IgD-negative memory B cell (primary cell): ENCODE results near the gene KCNMB3. TPM values are rescaled to one million over a fixed set of nuclear protein-coding genes. Genes with fewer than 3 reads are reported as not detected.
A peak's percentile ranks its signal among the peaks of the same experiment; 100 is the strongest.

ENCODE experiments used
- H3K27ac Mint-ChIP-seq, 3 donors: one replicate each; pipeline ENCODE4 v1.8.0; 2020 to 2022; ENCODE audit warnings: mild to moderate bottlenecking in 3 of 3, mixed read lengths in 3 of 3, moderate library complexity in 1 of 3
- H3K27me3 Mint-ChIP-seq: one replicate; pipeline ENCODE4 v1.8.0; 2021; ENCODE audit warnings: mixed read lengths
- H3K36me3 Mint-ChIP-seq: one replicate; pipeline ENCODE4 v1.8.0; 2020; ENCODE audit warnings: mild to moderate bottlenecking, mixed read lengths
- H3K4me1 Mint-ChIP-seq, 3 donors: one replicate each; pipeline ENCODE4 v1.8.0; 2020 to 2022; ENCODE audit warnings: mixed read lengths in 3 of 3, mild to moderate bottlenecking in 1 of 3
- H3K4me3 Mint-ChIP-seq, 4 donors: one replicate each; pipeline ENCODE4 v1.8.0; 2020 to 2022; ENCODE audit warnings: mild to moderate bottlenecking in 4 of 4, mixed read lengths in 4 of 4, moderate library complexity in 3 of 4
- H3K9me3 Mint-ChIP-seq, 3 donors: one replicate each; pipeline ENCODE4 v1.8.0; 2020 to 2021; ENCODE audit warnings: mixed read lengths in 3 of 3, mild to moderate bottlenecking in 1 of 3
- polyA plus RNA-seq: library from polyadenylated mRNA; unstranded; fragments of 300-500 nt; fragmentation: Illumina TruSeq; gene quantifications from one replicate; pipeline ENCODE4 v1.2.3, GENCODE V29; 2021

Gene KCNMB3, protein sequence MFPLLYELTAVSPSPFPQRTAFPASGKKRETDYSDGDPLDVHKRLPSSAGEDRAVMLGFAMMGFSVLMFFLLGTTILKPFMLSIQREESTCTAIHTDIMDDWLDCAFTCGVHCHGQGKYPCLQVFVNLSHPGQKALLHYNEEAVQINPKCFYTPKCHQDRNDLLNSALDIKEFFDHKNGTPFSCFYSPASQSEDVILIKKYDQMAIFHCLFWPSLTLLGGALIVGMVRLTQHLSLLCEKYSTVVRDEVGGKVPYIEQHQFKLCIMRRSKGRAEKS
- 3.4 TPM for polyA plus RNA-seq

DNA sequence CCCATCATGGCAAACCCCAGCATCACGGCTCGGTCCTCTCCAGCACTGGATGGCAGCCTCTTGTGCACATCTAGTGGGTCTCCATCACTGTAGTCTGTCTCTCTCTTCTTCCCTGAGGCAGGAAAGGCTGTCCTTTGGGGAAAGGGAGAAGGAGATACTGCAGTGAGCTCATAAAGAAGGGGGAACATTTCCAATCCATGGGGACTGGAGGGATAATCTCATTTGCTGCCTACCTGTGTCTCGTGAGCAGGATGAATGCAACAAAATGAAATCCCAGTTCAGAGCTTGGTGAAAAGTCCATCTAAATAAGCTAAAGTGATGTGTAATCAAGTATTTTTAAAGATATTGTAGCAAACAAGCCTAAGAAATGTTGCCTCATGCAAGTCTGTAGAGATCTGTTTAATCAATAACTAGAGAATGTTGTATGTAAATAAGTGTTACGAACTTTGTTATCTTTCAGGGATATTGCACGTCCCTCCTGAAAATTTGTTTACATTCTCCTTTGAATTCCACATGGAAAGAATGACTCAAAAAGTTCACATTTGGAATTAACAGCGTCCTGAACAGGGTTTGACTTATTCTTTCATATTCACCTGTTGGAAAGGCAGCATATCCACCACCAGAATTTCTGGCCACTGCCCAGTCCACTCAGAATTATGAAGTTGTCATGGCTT lies at the start of gene KCNMB3:
Gene KCNMB3, minus strand, starts transcription at position 312 of the 674 bp plus-strand sequence. Its CDS starts 124 bp downstream, at position 188.
- no peak within 1 kb of the TSS for H3K27ac Mint-ChIP-seq
- H3K27me3 Mint-ChIP-seq = no peaks in the 10 kb centered on the region
- H3K36me3 Mint-ChIP-seq = peaks cover 2% of the 10 kb centered on the region
- no peaks in the 10 kb centered on the region for H3K9me3 Mint-ChIP-seq
- no peak within 1 kb of the TSS for H3K4me3 Mint-ChIP-seq
- peaks cover 2 to 6% (median 3%) of the 10 kb centered on the region in 3 donors for H3K4me1 Mint-ChIP-seq

- Mint-ChIP-seq H3K27ac (no peak overlapping the region), H3K36me3 (peaks cover 5% of the 10 kb centered on the region), H3K27me3 (no peaks in the 10 kb centered on the region), H3K4me3 (no peak overlapping the region), H3K4me1 (peaks cover 0 to 3% (median 0%) of the 10 kb centered on the region in 3 donors), H3K9me3 (peaks cover 0 to 5% (median 0%) of the 10 kb centered on the region in 3 donors)
Observed at GRCh38 chr3:179299999-179300613, 49.2 kb upstream of the KCNMB3 start.

DNA sequence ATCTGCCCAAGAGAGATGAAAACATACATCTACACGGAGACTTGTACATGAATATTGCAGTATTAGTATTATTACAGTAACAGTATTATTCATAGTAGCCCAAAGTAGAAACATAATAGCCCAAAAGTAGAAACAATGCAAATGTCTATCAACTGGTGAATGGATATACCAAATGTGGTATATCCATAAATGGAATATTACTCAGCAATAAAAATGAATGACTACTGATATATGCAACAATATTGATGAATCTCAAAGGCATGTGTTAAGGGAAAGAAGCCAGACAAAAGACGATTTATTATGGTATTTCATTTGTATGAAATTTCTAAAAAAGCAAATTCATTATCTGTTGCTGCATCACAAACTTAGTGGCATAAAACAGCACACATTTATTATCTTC lies 48.4 kb upstream of the KCNMB3 start:
- Mint-ChIP-seq H3K27ac (no peak overlapping the region), H3K27me3 (no peaks in the 10 kb centered on the region), H3K4me3 (no peak overlapping the region), H3K9me3 (peaks cover 0 to 5% (median 0%) of the 10 kb centered on the region in 3 donors), H3K4me1 (peaks cover 0 to 3% (median 0%) of the 10 kb centered on the region in 3 donors), H3K36me3 (peaks cover 5% of the 10 kb centered on the region)

GRCh38 chr3:179297971-179298725 lies 47.2 kb upstream of the KCNMB3 start:
- Mint-ChIP-seq H3K36me3 (peaks cover 2% of the 10 kb centered on the region), H3K9me3 (peaks cover 0 to 5% (median 0%) of the 10 kb centered on the region in 3 donors), H3K27ac (no peak overlapping the region), H3K4me3 (no peak overlapping the region), H3K27me3 (no peaks in the 10 kb centered on the region), H3K4me1 (peaks cover 0 to 2% (median 0%) of the 10 kb centered on the region in 3 donors)

GRCh38 chr3:179292450-179292849 lies 41.5 kb upstream of the KCNMB3 start:
- no peak overlapping the region for H3K4me3 Mint-ChIP-seq
- H3K9me3 Mint-ChIP-seq = peaks cover 0 to 2% (median 0%) of the 10 kb centered on the region in 3 donors
- peaks cover 2% of the 10 kb centered on the region for H3K36me3 Mint-ChIP-seq
- no peaks in the 10 kb centered on the region for H3K27me3 Mint-ChIP-seq
- H3K4me1 Mint-ChIP-seq = peaks cover 0 to 2% (median 0%) of the 10 kb centered on the region in 3 donors
- no peak overlapping the region for H3K27ac Mint-ChIP-seq

- Mint-ChIP-seq H3K36me3 (no peaks in the 10 kb centered on the region), H3K27me3 (peaks cover 2% of the 10 kb centered on the region), H3K4me3 (no peak overlapping the region), H3K9me3 (peaks cover 0 to 2% (median 0%) of the 10 kb centered on the region in 3 donors), H3K4me1 (peaks cover 0 to 2% (median 0%) of the 10 kb centered on the region in 3 donors), H3K27ac (no peak overlapping the region)
Observed at GRCh38 chr3:179289295-179289694, 38.4 kb upstream of the KCNMB3 start.

DNA sequence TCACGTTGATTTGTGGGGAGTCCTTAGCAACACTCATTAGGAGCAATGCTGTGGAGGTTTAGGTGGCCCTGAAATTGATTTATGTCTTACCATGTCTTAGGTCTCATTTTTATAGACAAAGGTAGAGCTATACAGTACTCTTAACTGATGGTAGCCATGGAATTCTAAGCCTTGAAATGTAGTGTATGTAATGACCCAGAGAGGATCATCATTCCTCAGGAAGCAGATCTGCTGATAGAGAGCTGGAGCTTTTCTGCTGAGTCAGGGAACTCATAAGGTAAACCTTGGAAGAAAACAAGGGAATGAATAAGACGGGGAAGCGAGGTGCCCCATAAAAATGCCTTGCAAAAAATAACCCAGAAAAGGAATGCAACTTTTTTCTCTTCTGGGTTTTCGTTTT lies 37.9 kb upstream of the KCNMB3 start:
- H3K27ac Mint-ChIP-seq = no peak overlapping the region

GRCh38 chr3:179286331-179286730 lies 35.4 kb upstream of the KCNMB3 start:
- Mint-ChIP-seq H3K36me3 (no peaks in the 10 kb centered on the region), H3K27ac (no peak overlapping the region), H3K9me3 (no peaks in the 10 kb centered on the region), H3K4me3 (no peak overlapping the region), H3K27me3 (peaks cover 2% of the 10 kb centered on the region), H3K4me1 (no peaks in the 10 kb centered on the region)

More for the DNA sequence above, 37.9 kb upstream of the KCNMB3 start:
- Mint-ChIP-seq H3K4me1 (peaks cover 0 to 2% (median 0%) of the 10 kb centered on the region in 3 donors), H3K9me3 (peaks cover 0 to 2% (median 0%) of the 10 kb centered on the region in 3 donors), H3K27me3 (peaks cover 2% of the 10 kb centered on the region), H3K4me3 (no peak overlapping the region), H3K36me3 (no peaks in the 10 kb centered on the region)

GRCh38 chr3:179281825-179282224 lies 30.9 kb upstream of the KCNMB3 start:
- Mint-ChIP-seq H3K9me3 (no peaks in the 10 kb centered on the region), H3K4me3 (no peak overlapping the region), H3K36me3 (no peaks in the 10 kb centered on the region), H3K27ac (no peak overlapping the region), H3K27me3 (peaks cover 7% of the 10 kb centered on the region), H3K4me1 (no peaks in the 10 kb centered on the region)

GRCh38 chr3:179279837-179280236 lies 28.9 kb upstream of the KCNMB3 start:
- Mint-ChIP-seq H3K27me3 (peaks cover 7% of the 10 kb centered on the region), H3K36me3 (no peaks in the 10 kb centered on the region), H3K9me3 (no peaks in the 10 kb centered on the region)

DNA sequence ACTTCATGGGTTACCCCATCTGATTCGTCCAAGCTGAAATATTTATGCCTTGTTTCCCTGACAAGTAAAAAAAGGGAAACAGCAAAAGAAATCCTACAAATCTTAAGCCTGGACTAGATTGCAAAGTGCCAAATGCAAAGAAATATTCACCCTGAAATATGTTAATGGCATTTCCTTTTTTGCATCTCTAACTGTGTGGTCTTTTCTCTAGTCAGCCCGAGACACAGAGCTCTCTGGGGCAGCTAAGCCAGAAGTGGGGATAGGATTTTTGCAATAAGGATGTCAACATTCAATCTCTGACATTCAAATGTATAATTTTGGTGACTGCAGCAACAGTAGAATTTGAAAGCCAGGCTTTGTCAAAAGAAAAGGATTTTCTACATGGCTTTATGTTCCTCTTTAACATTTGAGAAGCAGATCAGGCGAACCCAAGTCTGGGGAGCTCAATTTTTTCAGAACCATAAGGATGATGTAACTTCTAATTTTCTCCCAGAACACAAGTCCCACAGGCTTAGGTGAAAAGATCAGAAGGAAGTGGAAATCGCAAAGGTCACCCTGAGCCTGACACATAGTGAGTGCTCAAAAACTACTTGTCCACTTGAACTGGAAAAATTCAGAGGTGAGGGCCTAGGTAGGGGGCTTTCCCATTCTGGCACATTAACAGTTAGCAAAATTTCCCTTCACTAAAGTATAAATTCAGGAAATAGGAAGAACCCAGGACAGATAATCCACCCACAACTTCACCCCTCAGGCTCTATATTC lies 28.2 kb upstream of the KCNMB3 start:
- Mint-ChIP-seq H3K27ac (no peak overlapping the region), H3K4me3 (no peak overlapping the region), H3K9me3 (no peaks in the 10 kb centered on the region), H3K27me3 (peaks cover 5% of the 10 kb centered on the region), H3K4me1 (no peaks in the 10 kb centered on the region), H3K36me3 (no peaks in the 10 kb centered on the region)

More at GRCh38 chr3:179279837-179280236, 28.9 kb upstream of the KCNMB3 start:
- Mint-ChIP-seq H3K27ac (no peak overlapping the region), H3K4me3 (no peak overlapping the region), H3K4me1 (no peaks in the 10 kb centered on the region)

DNA sequence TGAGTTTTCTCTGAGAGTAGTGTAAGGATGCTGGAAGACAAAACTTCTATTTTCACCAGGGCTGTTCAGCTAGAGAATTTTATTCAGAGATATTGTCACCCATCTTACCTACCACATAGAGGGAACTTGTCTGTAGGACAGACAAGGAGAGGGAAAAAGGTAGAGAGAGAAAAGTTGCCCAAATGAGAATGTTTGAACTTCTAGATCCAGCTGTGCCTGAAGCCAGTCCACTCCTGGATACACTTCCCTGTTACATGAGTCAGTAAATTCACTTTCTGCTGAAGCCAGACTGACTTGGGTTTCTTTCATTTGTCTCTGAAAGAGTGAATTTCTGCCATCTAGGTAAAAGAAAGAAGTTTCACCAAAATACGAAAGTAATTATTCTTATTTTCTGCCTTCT lies 27.2 kb upstream of the KCNMB3 start:
- no peaks in the 10 kb centered on the region for H3K36me3 Mint-ChIP-seq
- H3K4me3 Mint-ChIP-seq = no peak overlapping the region
- H3K27me3 Mint-ChIP-seq = peaks cover 5% of the 10 kb centered on the region
- no peaks in the 10 kb centered on the region for H3K4me1 Mint-ChIP-seq
- H3K9me3 Mint-ChIP-seq = no peaks in the 10 kb centered on the region
- no peak overlapping the region for H3K27ac Mint-ChIP-seq

DNA sequence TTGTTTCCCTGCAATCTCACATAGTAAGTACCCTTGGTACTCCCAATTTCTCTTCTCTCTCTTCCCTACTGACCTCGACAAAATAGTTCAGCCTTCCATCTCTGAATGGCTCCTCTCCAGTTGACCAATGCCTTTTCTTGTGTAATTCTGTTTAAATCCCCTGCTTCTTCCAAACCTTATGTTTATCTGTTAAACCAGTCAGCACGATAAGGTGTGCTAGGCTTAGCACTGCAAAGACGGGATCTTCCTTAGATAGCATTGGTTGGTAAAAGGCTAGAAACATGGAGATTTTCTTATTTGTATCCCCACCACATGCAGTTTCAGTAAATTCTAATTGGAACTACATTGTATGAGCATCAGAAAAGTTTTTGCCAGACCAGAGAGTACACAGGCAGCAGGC lies 25.8 kb upstream of the KCNMB3 start:
- no peaks in the 10 kb centered on the region for H3K4me1 Mint-ChIP-seq
- no peak overlapping the region for H3K4me3 Mint-ChIP-seq
- H3K9me3 Mint-ChIP-seq = no peaks in the 10 kb centered on the region

GRCh38 chr3:179276001-179276400 lies 25.1 kb upstream of the KCNMB3 start:
- Mint-ChIP-seq H3K27ac (peak overlapping the region in 1 of 3 donors; percentile 24), H3K27me3 (peaks cover 5% of the 10 kb centered on the region), H3K9me3 (no peaks in the 10 kb centered on the region), H3K4me1 (no peaks in the 10 kb centered on the region), H3K36me3 (no peaks in the 10 kb centered on the region), H3K4me3 (no peak overlapping the region)

More for the DNA sequence above, 25.8 kb upstream of the KCNMB3 start:
- Mint-ChIP-seq H3K36me3 (no peaks in the 10 kb centered on the region), H3K27ac (no peak overlapping the region), H3K27me3 (peaks cover 5% of the 10 kb centered on the region)
